Right lobe of liver (tissue), 4 donors: ENCODE measurements around the gene KRT8.

Experiments used
- CTCF ChIP-seq, 4 donors: fragments of 200-600 bp in 3 of 4; fragments of 450-650 bp in 1 of 4; IDR thresholded peaks; one replicate each; pipeline versions ENCODE4 v1.5.1 to v1.8.0; 2016 to 2022; ENCODE audit warnings: antibody characterized with exemption in 4 of 4, mild to moderate bottlenecking in 2 of 4
- POLR2A ChIP-seq: fragments of 450-650 bp; IDR thresholded peaks from one replicate; pipeline ENCODE4 v1.6.1; 2017; ENCODE audit warnings: antibody characterized with exemption, mild to moderate bottlenecking
- donor health status: DM: no; HTN: no; CAD: no.
- donor health status: DM: no; HTN: no; CAD: no.
- donor health status: DM: no; HTN: yes; CAD: no.

- TF ChIP-seq CTCF (IDR thresholded peaks at IDR 0.05) (no peak), POLR2A (no peak)
These were observed 11.9 kb downstream of the KRT8 start for GRCh38 chr12:52892974-52893373.
